ENCODE results near the gene ITPKC.

DNA sequence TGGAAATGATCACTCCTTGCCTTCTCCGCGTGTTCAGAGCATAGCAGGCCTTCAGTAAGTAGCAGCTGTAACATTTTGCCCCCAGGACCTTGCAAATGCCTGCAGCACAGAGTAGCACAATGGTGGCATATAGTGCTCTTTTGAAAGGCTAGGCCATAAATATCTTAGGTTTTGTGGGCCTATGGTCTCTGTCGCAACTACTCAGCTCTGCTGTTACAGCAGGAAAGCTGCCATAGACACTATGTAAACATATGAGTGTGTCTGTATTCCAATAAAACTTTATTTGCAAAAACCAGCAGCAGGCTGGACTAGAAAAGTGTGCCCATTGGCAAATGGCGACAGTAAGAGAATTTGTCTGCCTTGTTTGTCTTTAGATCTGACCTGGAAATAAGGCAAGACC is 9.4 kb downstream of the ITPKC start:
- TF ChIP-seq ZFP3 (CRISPR knock-in tag; IDR thresholded peaks at IDR 0.05) (no peak), ESRRG (CRISPR knock-in tag; IDR thresholded peaks at IDR 0.05) (no peak)
